ENCODE results near the gene TERT.

TERT gene

DNA sequence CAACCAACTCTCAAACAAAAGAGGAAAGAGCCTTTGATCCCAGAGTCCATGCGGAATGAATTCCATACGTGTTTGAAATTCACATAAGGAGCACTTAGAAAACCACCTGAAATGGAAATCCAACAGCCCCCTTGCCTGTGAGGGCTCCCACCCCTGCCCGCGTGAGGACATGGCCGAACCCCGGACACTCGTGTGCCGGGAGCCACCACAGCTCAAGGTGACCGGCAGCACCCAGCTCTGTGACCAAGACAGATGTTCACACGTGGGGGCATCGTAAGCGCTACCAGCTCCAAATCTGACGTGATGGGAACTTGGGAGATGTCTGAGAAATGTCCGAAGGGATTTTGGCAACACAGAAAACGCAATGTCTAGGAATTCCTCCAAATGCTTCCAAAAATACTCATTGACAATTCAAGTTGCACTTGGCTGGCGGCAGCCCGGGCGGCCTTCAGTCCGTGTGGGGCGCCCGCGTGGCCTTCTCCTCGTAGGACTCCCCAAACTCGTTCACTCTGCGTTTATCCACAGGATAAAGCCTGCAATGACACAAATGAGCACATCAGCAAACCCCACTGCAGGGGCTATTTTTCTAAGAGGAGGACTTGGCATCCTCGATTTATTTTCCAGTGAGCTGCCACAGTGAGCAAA, 23.2 kb upstream of the TERT start:
- DNase-seq: no peak

DNA sequence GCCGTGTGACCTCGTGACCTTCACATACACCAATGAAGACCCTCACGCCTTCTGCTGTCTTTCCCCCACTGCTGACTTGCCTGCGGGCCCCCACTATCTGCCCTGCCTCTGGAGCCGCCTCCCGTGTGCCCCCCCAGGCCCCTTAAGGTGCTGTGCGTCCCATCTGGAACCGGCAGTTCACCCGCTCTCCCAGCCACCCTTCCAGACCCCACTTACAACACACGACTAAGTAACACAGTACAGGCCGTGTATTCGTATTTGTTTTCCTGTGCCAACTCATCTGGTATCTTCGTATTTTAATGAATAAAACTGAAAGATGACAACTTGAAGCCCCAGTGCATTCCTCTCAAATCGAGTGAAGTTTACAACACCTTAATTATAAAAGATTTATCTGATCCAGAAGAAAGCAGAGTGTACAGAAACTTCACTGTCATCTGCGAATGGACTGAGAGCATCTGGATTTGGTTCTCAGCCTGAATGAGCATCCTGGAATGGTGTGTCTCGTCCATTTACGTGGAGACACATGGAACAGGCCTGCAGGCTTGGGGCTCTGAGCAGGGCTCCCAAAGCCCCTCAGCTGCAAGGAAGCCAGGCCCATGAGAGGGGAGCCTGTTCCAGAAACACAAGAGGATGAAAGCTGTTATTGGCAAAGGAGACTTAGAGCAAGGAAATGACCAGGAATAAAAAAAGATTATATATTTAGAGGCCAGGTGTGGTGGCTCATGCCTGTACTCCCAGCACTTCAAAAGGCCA, 21.9 kb upstream of the TERT start:
- no peak for DNase-seq

DNA sequence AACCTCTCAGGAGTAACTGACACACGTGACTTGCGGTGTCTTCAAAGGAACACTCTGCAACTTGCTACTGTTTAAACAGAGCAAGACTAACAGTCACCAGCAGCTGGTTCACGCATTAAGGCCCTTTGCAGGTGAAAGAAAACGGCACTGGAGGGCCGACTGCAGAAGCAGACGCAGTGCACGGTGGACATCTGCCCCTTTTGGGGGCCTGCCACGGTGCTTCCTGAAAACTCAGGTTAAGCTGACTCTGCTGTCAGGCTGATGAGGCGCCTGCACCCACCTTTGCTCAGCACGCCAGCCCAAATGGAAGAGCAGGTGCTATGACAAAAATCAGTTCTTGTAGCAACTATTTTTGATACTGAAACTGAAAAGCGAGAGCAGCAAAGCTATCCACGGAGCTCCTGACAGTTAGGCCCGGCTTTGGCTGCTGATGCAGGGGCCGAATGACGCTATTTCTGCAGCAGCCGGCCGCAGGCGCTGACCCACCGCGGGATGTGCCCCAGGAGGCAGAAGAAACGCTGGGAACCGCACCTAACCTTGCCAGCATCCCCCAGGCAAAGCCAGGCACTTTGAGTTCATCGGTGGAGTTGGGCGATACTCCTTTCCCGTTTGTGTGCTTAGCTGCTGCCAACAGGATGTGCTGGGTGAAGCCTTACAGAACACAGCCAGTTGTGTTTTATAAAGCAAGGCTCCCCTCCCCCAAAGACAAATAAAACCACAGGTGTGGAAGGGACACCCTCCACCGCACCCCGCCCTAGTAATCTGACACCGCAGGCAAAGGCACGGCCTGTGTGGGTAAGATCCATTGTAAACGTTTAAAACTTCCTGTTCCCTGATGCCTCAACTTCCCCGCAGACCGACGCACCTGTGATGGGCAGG, 21.1 kb upstream of the TERT start:
- no peak for DNase-seq

DNA sequence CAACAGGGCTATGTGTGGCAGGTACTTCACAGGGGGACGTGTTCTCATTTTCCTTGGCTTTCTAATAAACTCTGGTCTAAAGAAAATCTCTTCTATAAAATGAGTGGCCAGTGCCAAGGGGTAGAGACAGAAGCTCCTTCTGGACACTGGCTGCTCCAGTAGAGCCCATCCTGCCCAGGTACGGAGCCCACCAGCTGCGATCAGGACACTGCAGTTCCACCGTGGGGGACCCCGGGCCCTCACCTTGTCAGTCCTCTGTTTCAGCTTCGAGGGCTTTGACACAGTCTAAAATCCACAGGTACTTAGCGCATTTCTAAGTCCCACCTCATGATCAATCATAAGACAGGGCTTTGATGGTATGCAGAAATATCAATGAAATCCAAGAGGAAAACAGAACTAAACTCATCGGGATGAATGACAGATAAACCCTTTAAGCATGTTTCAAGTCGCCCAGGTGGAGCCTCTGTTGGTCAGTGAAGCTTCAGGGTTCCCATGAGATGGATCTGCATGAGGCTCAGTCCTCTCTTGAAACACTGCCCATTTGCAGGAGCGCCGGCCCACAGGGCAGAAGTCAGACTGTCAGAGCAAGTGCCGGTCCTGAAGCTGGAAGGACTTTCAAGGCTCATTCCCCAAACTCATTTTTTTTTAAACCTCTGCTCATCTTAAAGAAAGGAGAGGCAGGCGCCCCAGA, 20.3 kb upstream of the TERT start:
- DNase-seq: no peak

DNA sequence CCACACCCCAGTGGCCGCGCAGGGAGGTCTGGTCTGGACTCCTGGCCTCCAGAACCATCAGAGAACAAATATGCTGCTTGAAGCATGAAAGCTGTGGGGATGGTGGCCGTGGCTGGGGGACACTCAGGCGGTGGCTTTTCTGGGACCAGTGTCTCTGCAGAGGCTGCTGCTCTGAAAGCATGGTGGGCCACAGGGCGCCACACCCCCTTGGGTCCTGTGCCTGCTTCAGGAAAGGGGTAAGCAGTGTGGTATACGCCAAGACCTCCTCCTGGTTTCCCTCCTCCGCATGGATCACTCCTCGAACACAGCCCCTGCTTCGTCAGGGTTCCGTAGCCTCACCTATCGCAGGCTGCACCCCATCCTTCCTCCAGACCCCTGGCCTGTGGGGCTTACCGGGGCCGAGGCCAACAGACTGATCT, 19.7 kb upstream of the TERT start:
- no peak for DNase-seq

DNA sequence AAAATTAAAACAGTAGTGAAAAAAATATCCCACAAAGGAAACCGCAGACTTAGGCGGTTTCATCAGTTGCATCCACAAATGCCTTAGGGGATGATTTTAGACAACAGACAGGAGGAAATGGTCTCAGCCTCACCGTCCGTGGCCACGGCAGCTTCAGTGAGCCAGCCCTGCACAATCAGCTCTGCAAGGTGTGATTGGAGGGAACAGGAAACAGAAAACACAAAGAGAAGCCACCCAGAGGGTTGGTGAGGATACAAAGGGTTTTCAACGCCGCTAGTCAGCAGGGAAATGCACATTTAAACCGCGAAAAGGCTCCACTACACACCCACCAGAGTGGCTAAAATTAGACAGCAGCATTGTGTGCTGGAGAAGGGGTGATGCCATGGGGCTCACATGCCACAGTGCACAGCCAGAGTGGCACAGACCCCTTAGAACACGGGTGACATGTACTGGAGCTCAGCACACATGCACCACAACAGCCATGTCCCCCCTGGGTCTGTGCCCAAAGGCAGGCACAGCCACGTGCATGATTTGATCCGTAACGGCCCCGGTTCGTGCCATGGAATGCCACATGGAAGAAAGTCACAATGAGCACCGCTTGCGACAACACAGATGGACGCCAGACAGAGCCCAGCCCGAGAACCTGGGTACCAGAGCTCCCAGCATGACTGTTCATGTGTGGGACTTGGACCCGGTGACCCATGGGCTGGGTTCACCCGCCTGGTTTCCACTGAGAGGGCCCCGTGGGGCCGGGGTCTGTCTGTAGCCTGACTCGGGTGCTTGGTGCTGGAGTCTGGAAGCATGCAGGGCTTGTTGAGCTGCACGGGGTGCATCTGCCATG, 18.3 kb upstream of the TERT start:
- DNase-seq: peak in 1 of 2 donors; percentile 28

DNA sequence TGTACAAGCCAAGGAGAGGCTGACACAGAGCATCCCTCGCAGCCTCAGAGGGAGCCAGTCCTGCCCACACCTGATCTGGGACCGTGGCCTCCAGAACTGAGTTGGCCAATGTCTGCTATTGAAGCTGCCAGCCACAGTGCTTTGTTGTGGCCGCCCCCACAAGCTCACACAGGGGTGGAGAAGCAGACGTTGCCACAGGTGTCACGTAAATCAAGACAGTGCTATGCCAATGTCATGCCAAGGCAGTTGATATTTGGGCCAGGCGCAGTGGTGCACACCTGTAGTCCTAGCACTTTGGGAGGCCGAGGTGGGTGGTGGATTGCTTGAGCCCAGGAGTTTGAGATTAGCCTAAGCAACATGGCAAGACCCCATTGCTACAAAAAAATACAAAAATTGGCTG, 17.3 kb upstream of the TERT start:
- no peak for DNase-seq

DNA sequence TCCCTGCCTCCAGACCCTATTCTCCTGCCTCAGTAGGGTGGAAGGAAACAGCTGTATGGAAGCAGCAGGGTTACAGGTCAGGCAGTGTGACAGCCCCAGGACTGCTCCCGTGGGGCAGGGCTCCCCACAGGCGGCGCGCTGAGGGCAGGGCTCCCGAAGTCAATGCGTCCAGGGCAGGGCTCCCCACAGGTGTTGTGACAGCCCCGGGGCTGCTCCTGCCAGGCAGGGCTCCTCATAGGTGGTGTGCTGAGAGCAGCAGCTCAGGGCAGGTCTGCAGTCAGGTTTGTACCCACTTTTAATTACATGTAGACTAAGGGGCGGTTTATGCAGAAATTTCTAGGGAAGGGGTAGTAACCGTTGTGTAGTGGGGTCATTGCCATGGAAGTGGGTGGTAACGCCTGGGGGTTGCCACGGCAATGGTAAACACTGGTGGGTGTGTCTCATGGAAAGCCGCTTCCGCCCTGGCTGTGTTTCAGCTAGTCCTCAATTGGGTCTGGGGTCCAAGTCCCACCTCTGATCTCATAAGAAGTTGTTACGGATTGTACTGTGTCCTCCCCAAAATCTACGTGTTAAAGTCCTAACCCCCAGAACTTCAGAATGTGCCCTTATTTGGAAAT, 16.7 kb upstream of the TERT start:
- no peak for DNase-seq

DNA sequence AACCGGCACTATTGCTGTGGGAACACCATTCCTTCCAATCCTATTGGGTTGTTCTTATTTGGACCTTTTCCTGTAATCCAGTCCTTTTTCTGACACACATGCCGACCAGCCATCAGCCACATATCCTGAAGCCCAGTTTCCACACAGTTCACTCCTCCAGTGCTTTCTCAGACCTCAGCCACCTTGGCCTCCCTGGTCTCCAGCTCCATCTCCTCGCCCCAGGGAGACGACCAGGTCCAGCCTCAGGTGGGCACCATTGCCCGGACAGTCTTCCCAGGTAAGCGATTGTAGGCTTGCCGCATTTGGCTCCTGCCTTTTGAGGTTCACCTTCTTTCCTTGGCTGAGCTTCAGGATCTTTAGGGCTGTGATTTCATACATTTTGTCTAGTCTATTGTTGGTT, 15.2 kb upstream of the TERT start:
- no peak for DNase-seq

DNA sequence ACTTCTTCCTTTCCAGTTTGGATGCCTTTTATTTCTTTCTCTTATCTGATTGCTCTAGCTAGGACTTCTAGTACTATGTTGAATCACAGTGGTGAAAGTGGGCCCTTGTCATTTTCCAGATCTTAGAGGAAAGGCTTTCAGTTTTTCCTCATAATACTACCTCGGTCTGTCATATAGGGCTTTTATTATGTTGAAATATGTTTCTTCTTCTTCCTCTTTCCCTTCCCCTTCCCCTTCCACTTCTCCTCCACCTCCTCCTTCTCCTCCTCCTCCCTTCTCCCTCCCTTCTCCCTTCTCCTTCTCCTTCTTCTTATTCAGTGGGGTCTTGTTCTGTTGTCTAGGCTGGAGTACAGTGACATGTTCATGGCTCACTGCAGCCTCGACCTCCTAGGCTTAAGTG, 9.2 kb upstream of the TERT start:
- no peak for DNase-seq

DNA sequence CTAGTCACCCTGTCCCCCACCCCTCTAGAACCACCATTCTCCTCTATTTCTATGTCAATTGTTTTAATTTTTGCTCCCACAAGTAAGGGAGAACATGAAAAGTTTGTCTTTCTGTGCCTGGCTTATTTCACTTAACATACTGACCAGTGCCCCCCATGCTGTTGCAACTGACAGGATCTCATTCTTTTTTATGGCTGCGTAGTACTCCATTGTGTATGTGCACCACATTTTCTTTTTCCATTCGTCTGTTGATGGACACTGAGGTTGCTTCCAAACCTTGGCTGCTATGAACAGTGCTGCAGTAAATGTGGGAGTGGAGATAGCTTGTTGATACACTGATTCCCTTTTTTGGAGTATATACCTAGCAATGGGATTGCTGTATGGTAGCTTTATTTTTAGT, 7.4 kb upstream of the TERT start:
- no peak for DNase-seq

DNA sequence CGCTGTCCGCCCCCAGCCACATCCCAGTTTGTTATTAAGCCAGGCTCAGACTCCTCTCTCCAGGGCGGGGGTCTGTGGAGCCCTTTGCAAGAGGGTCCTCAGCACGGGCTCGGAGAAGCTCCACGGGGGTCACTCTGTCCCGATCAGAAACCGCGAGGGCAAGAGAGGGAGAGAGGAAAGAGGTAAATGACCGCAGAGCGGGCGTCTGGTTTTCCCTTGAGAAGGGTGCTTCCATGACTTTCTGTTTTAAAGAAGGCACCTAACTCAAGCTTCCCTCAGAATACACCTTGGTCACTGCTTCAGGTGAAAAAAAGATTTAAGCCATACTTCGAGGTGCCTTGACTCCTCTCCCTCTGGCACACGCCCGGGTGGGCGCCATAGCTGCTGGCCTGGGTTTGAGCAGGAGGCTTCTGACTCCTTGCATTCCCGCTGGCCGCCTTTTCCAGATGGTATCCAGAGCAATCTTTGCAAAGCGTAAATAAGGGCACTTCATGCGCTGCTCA, 5.8 kb upstream of the TERT start:
- no peak for DNase-seq

DNA sequence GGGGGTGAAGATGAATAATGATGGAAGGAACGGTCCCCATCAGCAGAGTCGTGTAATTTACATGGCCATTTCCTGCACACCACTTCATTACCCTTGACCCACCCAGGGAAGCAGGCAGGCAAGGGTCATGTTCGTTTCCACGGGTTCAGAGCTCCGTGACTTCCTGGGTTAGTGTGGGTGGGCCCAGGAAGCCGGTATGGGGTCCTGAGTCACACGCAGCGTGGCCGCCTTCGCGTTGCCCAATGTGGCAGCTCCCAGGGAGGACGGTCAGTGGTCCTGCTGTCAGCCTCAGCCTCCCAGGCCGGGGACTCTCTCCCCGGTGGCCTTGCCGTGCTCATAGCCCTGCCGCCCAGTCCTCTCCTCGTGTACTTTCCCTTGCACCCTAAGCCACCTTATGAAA, 5.1 kb upstream of the TERT start:
- no peak for DNase-seq

DNA sequence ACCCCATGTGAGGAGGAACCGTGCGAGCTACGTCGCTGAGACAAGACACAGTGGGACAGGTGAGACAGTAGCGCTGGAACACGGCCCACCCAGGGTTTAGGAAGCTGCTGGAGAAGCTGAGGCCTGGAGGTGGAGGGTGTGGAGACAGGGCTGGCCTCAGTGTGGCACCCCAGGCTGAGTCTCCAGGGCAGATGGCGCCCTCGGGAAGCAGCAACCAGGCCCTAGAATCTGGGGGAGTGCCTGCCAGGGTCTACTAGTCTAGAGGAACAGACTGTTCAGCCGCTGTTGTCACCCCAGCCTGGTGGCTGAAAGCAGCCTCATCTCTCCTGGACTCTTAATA, 4.6 kb upstream of the TERT start:
- DNase-seq: no peak

DNA sequence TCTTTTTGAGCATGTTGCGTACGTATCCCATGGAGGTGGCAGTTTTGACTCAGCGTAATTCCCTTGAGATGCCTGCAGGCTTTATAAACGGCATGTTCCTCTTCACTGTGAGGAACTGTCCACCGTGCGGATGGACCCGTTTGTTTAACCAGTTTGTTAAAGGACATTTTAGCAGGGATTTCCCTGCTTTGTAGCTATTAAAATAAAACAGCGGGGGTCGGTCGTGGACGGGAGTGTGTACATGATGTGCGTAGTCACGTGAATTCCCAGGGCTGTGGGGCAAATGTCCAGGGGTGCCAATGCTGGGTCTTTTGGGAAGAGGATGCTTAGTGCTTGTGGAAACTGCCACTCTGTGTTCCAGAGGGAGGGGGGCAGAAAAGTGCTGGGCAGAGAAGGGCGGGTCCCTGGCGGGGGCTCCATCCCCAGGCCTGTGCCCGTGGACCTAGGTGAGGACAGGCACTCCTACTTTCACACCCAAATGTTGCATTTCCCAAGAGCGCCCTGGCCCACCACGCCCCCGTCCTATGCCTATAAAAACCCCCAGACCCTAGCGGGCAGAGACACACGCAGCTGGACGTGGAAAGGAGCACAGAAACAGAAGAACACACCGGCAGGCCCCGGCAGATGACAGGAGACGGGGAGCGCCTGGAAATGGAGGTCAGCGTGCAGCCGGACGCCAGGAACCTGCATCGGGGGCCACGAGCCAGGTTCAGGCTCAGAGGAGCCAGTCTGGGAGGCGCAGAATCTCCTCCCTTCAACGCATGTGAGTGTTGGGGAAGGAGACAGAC, 4.0 kb upstream of the TERT start:
- DNase-seq: no peak

DNA sequence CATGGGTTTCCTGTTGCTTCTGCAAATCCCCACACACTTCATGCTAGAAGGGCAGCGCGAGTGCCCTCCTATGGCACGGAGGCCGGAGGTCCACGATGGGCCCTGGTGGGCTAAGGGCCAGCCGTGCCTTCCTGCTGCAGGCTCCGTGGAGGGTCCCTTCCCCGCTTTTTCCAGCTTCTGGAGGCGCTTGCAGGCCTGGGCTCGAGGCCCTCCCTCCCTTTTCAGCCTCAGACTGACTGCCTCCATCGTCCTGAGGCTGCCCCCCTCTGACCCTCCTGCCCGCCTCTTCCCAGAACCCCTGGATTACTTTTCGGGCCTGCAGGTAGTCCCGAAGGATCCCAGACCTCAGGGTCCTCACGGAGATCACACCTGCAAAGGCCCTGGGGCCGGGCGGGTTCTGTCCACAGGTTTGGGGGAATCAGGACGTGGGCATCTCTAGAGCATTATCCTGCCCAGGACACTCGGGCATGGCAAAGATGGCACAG, 3.2 kb upstream of the TERT start:
- DNase-seq: no peak

DNA sequence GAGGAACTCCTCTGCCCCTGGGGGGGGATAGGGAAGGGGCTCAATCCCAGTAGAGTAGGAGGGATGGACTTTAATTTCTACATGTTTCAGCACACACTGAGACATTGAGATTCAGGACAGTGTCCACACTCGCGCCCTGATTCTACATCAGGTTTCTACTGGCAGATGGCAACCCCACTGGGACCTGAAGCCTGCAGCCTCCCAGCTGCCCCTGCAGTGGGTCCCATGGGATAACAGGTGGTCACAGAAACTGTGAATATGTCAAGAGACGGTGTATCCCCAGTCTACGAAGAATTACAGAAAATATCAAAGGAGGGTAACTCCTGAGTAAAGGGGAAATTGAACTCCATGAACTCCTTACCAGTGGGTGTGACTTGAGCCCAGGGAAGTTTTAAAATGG, 2.4 kb upstream of the TERT start:
- DNase-seq: no peak

DNA sequence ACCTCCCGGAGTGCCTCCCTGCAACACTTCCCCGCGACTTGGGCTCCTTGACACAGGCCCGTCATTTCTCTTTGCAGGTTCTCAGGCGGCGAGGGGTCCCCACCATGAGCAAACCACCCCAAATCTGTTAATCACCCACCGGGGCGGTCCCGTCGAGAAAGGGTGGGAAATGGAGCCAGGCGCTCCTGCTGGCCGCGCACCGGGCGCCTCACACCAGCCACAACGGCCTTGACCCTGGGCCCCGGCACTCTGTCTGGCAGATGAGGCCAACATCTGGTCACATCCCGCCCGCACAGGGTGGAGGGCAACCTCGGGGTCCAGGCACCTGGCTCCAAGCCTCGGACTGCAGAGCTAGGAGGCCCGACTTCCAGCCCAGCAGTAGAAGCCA, 776 bp upstream of the TERT start:
- no peak for DNase-seq

DNA sequence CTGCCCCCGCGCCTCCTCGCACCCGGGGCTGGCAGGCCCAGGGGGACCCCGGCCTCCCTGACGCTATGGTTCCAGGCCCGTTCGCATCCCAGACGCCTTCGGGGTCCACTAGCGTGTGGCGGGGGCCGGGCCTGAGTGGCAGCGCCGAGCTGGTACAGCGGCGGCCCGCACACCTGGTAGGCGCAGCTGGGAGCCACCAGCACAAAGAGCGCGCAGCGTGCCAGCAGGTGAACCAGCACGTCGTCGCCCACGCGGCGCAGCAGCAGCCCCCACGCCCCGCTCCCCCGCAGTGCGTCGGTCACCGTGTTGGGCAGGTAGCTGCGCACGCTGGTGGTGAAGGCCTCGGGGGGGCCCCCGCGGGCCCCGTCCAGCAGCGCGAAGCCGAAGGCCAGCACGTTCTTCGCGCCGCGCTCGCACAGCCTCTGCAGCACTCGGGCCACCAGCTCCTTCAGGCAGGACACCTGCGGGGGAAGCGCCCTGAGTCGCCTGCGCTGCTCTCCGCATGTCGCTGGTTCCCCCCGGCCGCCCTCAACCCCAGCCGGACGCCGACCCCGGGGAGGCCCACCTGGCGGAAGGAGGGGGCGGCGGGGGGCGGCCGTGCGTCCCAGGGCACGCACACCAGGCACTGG, 548 bp downstream of the TERT start:
- no peak for DNase-seq

All from bone marrow (tissue), 2 donors.